DND-41 (cell line): ENCODE measurements around the gene CARMIL3.

Source experiments
- ATAC-seq: fragments of 200-7000 bp; cut with Tn5 transposase; 3 replicates; pipeline ENCODE4 v1.9.1; 2021; ENCODE audit warnings: low read depth; ENCODE audit not compliant: insufficient read depth
- DNase-seq: peaks from one replicate; pipeline ENCODE4 v3.0.0-alpha.2; 2020
- H2AFZ ChIP-seq: 2 replicates; pipeline ENCODE4 v1.6.0; 2012; ENCODE audit warnings: low read depth, low read length
- H3K27ac ChIP-seq: 2 replicates; pipeline ENCODE4 v1.5.1; 2012; ENCODE audit warnings: low read length, inconsistent platforms
- H3K27me3 ChIP-seq: fragments of 200-600 bp; sonication (generic); 2 replicates; pipeline ENCODE4 v1.6.0; 2012; ENCODE audit warnings: low read length, mild to moderate bottlenecking, inconsistent platforms; ENCODE audit not compliant: insufficient read depth, poor library complexity
- H3K36me3 ChIP-seq: 2 replicates; pipeline ENCODE4 v1.5.1; 2012; ENCODE audit warnings: low read length, inconsistent platforms; ENCODE audit not compliant: insufficient read depth
- H3K4me1 ChIP-seq: 2 replicates; pipeline ENCODE4 v1.5.1; 2012; ENCODE audit warnings: mild to moderate bottlenecking, low read length; ENCODE audit not compliant: insufficient read depth
- H3K4me2 ChIP-seq: 2 replicates; pipeline ENCODE4 v1.6.0; 2012; ENCODE audit warnings: mild to moderate bottlenecking, moderate library complexity, low read length, inconsistent platforms; ENCODE audit not compliant: insufficient read depth
- H3K4me3 ChIP-seq, 2 experiments: fragments of 200-600 bp in 1 of 2; shearing (Covaris generic) in 1 of 2; 2 replicates each; pipeline ENCODE4 v1.5.1; 2012 to 2016; ENCODE audit warnings: inconsistent platforms in 2 of 2, low read length in 2 of 2, mild to moderate bottlenecking in 2 of 2, low read depth in 1 of 2, moderate library complexity in 1 of 2
- H3K79me2 ChIP-seq: 2 replicates; pipeline ENCODE4 v1.6.0; 2012; ENCODE audit warnings: low read length, inconsistent platforms; ENCODE audit not compliant: insufficient read depth
- H3K9ac ChIP-seq: 2 replicates; pipeline ENCODE4 v1.6.0; 2012; ENCODE audit warnings: low read depth, mild to moderate bottlenecking, inconsistent platforms, low read length, moderate library complexity
- H3K9me3 ChIP-seq: 2 replicates; pipeline ENCODE4 v1.5.1; 2012; ENCODE audit warnings: low read length, moderate library complexity, mild to moderate bottlenecking, inconsistent platforms; ENCODE audit not compliant: insufficient read depth, severe bottlenecking
- H4K20me1 ChIP-seq: 2 replicates; pipeline ENCODE4 v1.6.0; 2012; ENCODE audit warnings: low read length; ENCODE audit not compliant: insufficient read depth
- CTCF ChIP-seq: IDR thresholded peaks from 2 replicates; pipeline ENCODE4 v1.5.1; 2012; ENCODE audit warnings: borderline replicate concordance, low read length, moderate library complexity, mild to moderate bottlenecking; ENCODE audit not compliant: poor library complexity, severe bottlenecking; ENCODE audit errors: extremely low read depth
- EZH2 ChIP-seq: IDR thresholded peaks from 3 replicates; pipeline ENCODE4 v1.6.1; 2012; ENCODE audit warnings: borderline replicate concordance, low read depth, mild to moderate bottlenecking, moderate library complexity, low read length, inconsistent platforms; ENCODE audit not compliant: severe bottlenecking

CARMIL3 gene

GRCh38 chr14:24068711-24069410 is 17.1 kb downstream of the CARMIL3 start:
- Histone ChIP-seq H3K27ac (no peak overlapping the region), H3K4me2 (no peak overlapping the region), H3K4me1 (no peaks in the 10 kb centered on the region), H3K4me3 (no peak overlapping the region), H3K27me3 (no peaks in the 10 kb centered on the region), H3K36me3 (no peaks in the 10 kb centered on the region), H4K20me1 (no peaks in the 10 kb centered on the region), H2AFZ (no peak overlapping the region), H3K9ac (no peak overlapping the region), H3K9me3 (no peaks in the 10 kb centered on the region), H3K79me2 (no peaks in the 10 kb centered on the region)
- ATAC-seq (no peak), DNase-seq (no peak)
- TF ChIP-seq EZH2, result no peak
- TF ChIP-seq CTCF, result no peak

GRCh38 chr14:24069411-24069735 is 17.6 kb downstream of the CARMIL3 start:
- no peak for TF ChIP-seq EZH2
- Histone ChIP-seq H3K36me3 (no peaks in the 10 kb centered on the region), H3K79me2 (no peaks in the 10 kb centered on the region), H3K4me3 (no peak overlapping the region), H4K20me1 (no peaks in the 10 kb centered on the region), H3K9ac (no peak overlapping the region), H3K4me2 (no peak overlapping the region), H3K9me3 (no peaks in the 10 kb centered on the region), H3K4me1 (no peaks in the 10 kb centered on the region), H3K27me3 (no peaks in the 10 kb centered on the region), H3K27ac (no peak overlapping the region), H2AFZ (no peak overlapping the region)
- no peak for DNase-seq
- no peak for ATAC-seq

GRCh38 chr14:24070285-24071143 is 18.7 kb downstream of the CARMIL3 start:
- Histone ChIP-seq H3K36me3 (no peaks in the 10 kb centered on the region), H2AFZ (no peak overlapping the region), H3K9ac (no peak overlapping the region), H3K79me2 (no peaks in the 10 kb centered on the region), H3K27me3 (no peaks in the 10 kb centered on the region), H3K4me3 (no peak overlapping the region), H3K9me3 (no peaks in the 10 kb centered on the region), H3K27ac (no peak overlapping the region), H3K4me1 (no peaks in the 10 kb centered on the region), H3K4me2 (no peak overlapping the region), H4K20me1 (no peaks in the 10 kb centered on the region)
- no peak for DNase-seq
- 0 out of 3 replicates have a peak, but pooled peaks have one; percentile 16 for ATAC-seq
- TF ChIP-seq EZH2 (no peak), CTCF (no peak)

- Histone ChIP-seq H3K4me2 (no peak within 1 kb of the TSS), H3K27me3 (no peaks in the 10 kb centered on the region), H3K4me1 (no peaks in the 10 kb centered on the region), H3K9ac (no peak within 1 kb of the TSS), H3K27ac (no peak within 1 kb of the TSS), H3K4me3 (no peak within 1 kb of the TSS), H2AFZ (no peak within 1 kb of the TSS), H3K9me3 (no peaks in the 10 kb centered on the region), H3K79me2 (no peaks in the 10 kb centered on the region), H3K36me3 (no peaks in the 10 kb centered on the region), H4K20me1 (peaks cover 6% of the 10 kb centered on the region; the same call in 1 of the 2 replicates)
- TF ChIP-seq EZH2 (no peak), CTCF (no peak)
- DNase-seq (no peak), ATAC-seq (no peak)
Measured at GRCh38 chr14:24071144-24071697, 19.4 kb downstream of the CARMIL3 start, which contains the start of gene CPNE6. CPNE6 (plus strand) TSS chr14:24071562; CDS start chr14:24072937, 1,375 bp downstream.
